ENCODE results near the gene C1R.
"Not testable (repeated sequence)": the region's sequence is repeated elsewhere in the genome, so short reads cannot be mapped to it uniquely, and the experiment has no call there.

Gene C1R

GRCh38 chr12:7069386-7069785 is 22.9 kb downstream of the C1R start:
- DNase-seq = no peak

DNA sequence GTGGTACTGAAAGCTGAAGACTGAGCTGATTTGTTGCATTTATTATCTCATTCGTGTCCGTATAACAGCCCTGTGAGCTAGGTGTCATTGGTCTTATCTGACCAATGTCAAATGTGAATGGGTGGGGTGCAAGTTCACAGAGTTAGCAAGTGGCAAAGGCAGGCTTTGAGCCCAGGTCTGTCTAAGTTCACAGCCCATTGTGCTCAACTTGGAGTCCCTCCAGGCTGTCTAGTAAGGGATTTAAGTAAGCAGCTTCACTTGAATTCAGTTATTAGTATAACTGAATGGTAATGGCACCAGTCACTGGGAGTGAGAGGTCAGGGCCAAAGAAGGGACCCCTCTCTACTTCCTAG is 23.3 kb downstream of the C1R start:
- DNase-seq = no peak

DNA sequence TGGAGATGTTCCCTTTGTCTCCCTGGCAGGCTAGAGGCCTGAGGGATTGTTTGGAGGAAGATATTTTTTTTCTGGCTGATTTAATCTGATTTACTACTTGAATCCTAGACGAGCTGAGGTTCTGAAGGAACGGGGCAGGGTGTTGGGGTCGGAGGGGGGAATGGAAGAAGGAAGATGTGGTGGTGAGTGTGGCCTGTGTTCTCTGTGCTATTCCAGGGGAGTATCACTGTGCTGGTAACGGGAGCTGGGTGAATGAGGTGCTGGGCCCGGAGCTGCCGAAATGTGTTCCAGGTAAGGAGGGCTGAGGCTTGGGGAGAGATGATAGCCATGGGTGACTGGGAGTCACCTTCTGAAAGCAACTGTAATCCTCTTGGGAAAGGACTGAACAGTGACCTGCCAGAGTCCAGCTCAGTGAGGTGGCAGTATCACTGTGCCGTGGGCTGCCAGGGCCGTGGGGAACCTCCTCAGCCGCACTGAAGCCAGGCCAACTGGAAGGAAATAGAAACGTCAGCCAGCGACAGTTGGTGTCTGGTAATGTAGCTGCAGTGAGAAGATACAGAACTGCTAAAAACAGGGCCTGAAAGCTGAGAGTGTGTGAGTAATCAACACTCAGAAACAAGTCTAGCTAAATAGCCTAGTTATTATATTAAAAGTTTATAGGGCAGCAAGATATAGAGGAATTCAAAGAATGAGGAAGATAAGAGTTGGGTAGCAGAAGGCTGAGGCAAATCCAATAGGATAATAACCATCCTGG is 23.8 kb downstream of the C1R start:
- no peak for DNase-seq

- DNase-seq = no peak
These were observed 25.1 kb downstream of the C1R start for GRCh38 chr12:7067096-7067495.

GRCh38 chr12:7066596-7066995 is 25.6 kb downstream of the C1R start:
- DNase-seq = no peak

DNA sequence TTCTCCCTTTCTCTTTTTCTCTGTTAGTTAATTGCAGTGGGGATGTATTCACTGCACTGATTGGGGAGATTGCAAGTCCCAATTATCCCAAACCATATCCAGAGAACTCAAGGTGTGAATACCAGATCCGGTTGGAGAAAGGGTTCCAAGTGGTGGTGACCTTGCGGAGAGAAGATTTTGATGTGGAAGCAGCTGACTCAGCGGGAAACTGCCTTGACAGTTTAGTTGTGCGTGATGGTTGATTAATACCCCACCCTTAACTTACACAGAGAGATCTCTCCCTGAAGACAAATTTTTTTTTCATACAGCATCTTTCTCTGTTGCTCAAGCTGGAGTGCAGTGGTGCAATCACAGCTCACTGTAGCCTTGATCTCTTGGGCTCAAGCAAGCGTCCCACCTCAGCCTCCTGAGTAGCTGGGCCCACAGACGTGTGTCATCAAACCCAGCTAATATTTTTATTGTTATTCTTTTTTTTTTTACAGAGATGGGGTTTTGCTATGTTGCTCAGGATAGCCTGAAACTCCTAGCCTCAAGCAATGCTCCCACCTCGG is 27.1 kb downstream of the C1R start:
- no peak for DNase-seq

DNA sequence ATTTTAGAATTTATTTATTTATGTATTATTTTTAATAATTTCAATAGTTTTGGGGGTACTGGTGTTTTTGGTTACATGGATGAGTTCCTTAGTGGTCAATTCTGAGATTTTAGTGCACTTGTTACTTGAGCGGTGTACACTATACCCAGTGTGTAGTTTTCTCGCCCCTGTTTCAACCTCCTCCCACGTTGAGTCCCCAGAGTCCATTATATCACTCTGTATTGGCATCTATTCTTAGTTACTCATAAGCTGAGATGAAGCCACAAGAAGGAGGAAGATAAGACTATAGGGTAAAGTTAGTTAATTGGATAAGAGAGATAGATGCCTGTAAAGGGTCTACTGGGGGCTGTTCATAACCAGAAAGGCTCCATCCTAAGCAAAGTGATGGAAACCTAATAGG is 27.7 kb downstream of the C1R start:
- no peak for DNase-seq

DNA sequence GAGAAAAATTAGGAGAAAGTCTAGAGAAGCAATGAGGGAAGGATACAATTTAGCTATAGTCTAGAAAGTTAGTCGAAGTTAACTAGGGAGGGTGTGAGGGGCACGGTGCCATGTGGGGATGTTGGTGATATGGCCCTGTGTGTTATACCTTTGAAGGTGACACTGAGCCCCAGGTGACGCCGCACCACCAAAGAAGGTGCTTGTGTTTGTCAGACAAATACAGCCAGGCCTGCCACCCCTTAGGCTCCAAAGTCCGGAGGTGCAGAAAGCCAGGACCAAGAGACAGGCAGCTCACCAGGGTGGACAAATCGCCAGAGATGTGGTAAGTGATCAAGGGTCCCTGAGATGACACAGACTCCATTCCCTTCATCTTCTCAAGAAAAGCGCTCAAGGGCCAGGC is 30.6 kb downstream of the C1R start:
- no peak for DNase-seq

GRCh38 chr12:7061138-7061537 is 31.1 kb downstream of the C1R start:
- DNase-seq = no peak

DNA sequence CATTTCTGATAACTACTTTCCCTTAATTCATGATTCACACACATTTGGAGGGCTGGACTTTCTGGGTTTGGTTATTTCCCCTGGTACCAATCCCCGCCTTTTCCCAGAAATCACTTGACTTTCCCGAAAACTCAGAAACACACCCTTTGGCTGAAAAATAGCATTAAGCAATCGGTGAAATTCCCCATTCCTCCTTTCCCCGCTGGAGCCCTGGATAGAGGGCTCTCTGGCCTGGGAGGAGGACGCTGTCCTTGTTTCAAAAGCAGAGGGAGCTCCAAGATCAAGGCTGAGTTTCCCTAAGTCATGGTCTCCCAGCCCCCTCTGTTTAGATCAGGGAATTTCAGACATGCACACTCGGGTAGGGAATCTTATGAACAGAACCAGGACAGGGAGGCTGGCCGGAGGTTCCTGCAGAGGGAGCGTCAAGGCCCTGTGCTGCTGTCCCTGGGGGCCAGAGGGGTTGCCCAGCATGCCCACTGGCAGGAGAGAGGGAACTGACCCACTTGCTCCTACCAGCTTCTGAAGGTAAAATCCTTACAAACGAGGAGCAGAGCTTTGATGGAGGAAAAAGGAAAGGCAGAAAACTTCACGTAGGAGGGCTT is 31.8 kb downstream of the C1R start, which contains the start of gene C1S:
TSS of gene C1S (plus strand) at position 366 of the 602 bp plus-strand sequence. CDS start 1,195 bp downstream, outside the sequence.
- peak in 21 of 51 donors; percentile 2 to 54 (median 13) for DNase-seq

- no peak for DNase-seq
These were observed 32.5 kb downstream of the C1R start for GRCh38 chr12:7059780-7060179.

- no peak for DNase-seq
These were observed 33.3 kb downstream of the C1R start for GRCh38 chr12:7058850-7059395.

DNA sequence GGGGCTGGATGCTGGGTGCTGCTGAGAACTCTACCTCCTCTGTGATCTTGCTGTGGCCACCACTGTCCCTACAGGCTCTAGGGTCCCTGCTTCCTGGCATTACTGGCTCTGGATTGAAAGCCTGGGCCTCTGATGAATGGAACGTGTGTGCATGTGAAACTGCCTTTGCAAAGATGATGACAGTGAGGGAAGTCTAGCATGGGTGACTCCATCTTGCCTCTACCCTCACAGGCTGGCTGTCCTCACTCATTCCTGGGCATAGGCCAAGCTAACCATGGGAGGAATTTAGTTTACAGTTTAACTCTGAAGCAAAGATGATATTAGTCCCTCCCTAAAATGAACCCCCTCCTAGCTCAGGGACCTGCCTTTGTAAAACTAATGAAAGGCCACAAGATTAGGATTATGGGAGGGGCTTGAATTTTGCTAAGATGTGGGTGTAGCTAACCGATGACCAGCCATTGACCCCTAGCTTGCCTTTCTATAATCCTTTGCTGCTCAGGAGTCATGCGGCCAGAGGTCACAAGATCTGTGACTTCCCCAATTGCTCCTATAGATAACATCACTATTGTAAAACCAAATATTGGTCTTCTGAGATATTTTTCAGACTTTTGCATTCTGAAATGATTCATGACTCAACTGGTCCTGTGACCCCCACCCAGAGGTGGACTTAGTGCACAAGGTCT is 33.9 kb downstream of the C1R start:
- no peak for DNase-seq

- not testable (repeated sequence) for DNase-seq
These were observed 36.5 kb downstream of the C1R start for GRCh38 chr12:7055736-7056135.

- no peak for DNase-seq
These were observed 37.3 kb downstream of the C1R start for GRCh38 chr12:7054925-7055324.

DNA sequence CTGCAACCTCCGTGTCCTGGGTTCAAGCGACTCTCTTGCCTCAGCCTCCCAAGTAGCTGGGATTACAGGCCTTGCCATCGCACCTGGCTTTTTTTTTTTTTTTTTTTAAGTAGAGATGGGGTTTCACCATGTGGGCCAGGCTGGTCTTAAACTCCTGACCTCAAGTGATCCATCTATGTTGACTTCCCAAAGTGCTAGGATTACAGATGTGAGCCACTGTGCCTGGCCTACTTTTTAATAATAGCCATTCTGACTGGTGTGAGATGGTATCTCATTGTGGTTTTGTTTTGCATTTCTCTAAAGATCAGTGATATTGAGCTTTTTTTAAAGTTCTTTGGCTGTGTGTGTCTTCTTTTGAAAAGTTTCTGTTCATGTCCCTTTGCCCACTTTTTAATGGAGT is 42.3 kb downstream of the C1R start:
- DNase-seq = not testable (repeated sequence)

DNA sequence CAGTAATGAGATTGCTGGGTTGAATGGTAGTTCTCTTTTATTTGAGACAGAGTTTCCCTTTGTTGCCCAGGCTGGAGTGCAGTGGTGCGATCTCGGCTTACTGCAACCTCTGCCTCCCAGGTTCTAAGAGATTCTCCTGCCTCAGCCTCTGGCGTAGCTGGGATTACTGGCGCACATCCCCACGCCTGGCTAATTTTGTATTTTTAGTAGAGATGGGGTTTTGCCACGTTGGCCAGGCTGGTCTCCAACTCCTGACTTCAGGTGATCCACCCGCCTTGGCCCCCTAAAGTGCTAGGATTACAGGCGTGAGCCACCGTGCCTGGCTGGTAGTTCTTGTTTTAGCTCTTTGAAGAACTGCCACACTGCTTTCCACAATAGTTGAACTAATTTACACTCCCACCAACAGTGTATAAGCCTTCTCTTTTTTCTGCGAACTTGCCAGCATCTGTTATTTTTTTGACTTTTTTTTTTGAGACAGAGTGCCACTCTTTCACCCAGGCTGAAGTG is 42.7 kb downstream of the C1R start:
- not testable (repeated sequence) for DNase-seq

DNA sequence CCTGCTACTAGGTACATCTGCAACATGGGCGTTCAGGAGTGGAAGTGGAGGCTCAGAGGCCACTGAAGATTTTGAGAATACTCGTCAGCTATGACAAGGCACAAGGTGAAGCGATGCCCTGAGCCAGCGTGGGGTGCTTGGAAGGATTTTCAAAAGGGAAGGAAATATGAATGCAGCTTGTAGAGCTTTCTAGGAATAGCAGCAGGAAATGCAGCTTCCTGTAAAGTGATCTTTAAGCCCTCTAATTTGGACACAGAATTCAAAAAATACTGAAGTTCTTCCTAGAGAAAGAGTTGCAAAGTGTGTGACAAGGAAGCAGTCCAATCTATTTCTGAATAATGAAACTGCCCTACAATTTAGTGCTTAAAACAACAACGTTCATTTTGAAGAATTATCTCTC is 44.9 kb downstream of the C1R start:
- DNase-seq = no peak

- DNase-seq = no peak
These were observed 45.7 kb downstream of the C1R start for GRCh38 chr12:7046383-7047105.

- DNase-seq = no peak
These were observed 46.3 kb downstream of the C1R start for GRCh38 chr12:7045913-7046312.

DNA sequence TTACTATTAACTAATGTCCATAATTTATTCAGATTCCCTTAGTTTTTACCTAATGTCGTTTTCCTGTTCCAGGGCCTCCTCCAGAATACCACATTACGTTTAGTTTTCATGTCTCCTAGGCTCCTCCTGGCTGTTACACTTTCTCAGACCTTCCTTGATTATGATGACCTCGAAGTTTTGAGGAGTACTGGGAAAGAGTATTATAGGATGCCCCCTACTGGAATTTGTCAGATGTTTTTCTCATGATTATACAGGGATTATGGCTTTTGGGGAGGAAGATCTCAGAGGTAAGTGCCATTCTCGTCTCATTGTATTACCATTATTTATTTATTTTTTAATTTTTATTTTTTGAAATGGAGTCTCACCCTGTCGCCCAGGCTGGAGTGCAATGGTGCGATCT is 49.4 kb downstream of the C1R start:
- no peak for DNase-seq
